Measurements from ENCODE around the gene SLC49A4. TPM values are rescaled to one million over a fixed set of nuclear protein-coding genes. Genes with fewer than 3 reads are reported as not detected.

SLC49A4 gene
- total RNA-seq, 1 donor from 2014 or later, result 9.5 TPM

GRCh38 chr3:122921791-122922651, 127.2 kb downstream of the SLC49A4 start:
- peak; percentile 64 for DNase-seq (ENCODE audit: low spot score)
- intact Hi-C loops (cut with DNase I), result no loop called here

GRCh38 chr3:122923611-122924010, 128.7 kb downstream of the SLC49A4 start:
- intact Hi-C loops (cut with DNase I), result no loop called here
- DNase-seq (ENCODE audit: low spot score), result no peak

GRCh38 chr3:122924056-122924455, 129.2 kb downstream of the SLC49A4 start:
- intact Hi-C loops (cut with DNase I), result no loop called here
- DNase-seq (ENCODE audit: low spot score), result no peak

- intact Hi-C loops (cut with DNase I), result no loop called here
- peak; percentile 31 for DNase-seq (ENCODE audit: low spot score)
Measured at GRCh38 chr3:122925756-122926155, 130.9 kb downstream of the SLC49A4 start.

- DNase-seq (ENCODE audit: low spot score), result peak; percentile 41
Measured at GRCh38 chr3:122926322-122926721, 131.5 kb downstream of the SLC49A4 start.

GRCh38 chr3:122926811-122927210, 131.9 kb downstream of the SLC49A4 start:
- intact Hi-C loops (cut with DNase I), result no loop called here
- DNase-seq (ENCODE audit: low spot score), result no peak

More at GRCh38 chr3:122926322-122926721, 131.5 kb downstream of the SLC49A4 start:
- intact Hi-C loops (cut with DNase I), result no loop called here

GRCh38 chr3:122927726-122928125, 132.9 kb downstream of the SLC49A4 start:
- intact Hi-C loops (cut with DNase I), result no loop called here
- no peak for DNase-seq (ENCODE audit: low spot score)

GRCh38 chr3:122928396-122929187, 133.7 kb downstream of the SLC49A4 start:
- intact Hi-C loops (cut with DNase I), result no loop called here
- DNase-seq (ENCODE audit: low spot score), result no peak

- DNase-seq (ENCODE audit: low spot score), result no peak
- intact Hi-C loops (cut with DNase I), result no loop called here
Measured at GRCh38 chr3:122929188-122930062, 134.6 kb downstream of the SLC49A4 start.

GRCh38 chr3:122930063-122930997, 135.5 kb downstream of the SLC49A4 start:
- no peak for DNase-seq (ENCODE audit: low spot score)
- intact Hi-C loops (cut with DNase I), result no loop called here

Other genes starting within 250 kb of the SLC49A4 start
- 15.0 TPM for gene PARP9, start 230.8 kb upstream of the SLC49A4 start, total RNA-seq
- gene DTX3L, start 230.7 kb upstream of the SLC49A4 start, total RNA-seq, result 14.3 TPM
- gene PARP15, start 217.4 kb upstream of the SLC49A4 start, total RNA-seq, result 0.67 TPM
- 12.7 TPM for gene PARP14, start 114.2 kb upstream of the SLC49A4 start, total RNA-seq
- gene HSPBAP1, start 1.2 kb upstream of the SLC49A4 start, total RNA-seq, result 4.3 TPM
- gene SEMA5B, start 232.7 kb downstream of the SLC49A4 start, total RNA-seq, result 21.1 TPM